Esophagus muscularis mucosa (tissue), 4 donors: Measurements from ENCODE around the gene ADGRB2.

ENCODE experiments used
- CTCF ChIP-seq, 3 experiments: fragments of 200-600 bp in 2 of 3; fragments of 450-650 bp in 1 of 3; sonication (generic) in 2 of 3; IDR thresholded peaks; one replicate each; pipeline ENCODE4 v1.5.1; 2017 to 2019; ENCODE audit warnings: antibody characterized with exemption in 3 of 3, mild to moderate bottlenecking in 2 of 3, moderate library complexity in 1 of 3
- EP300 ChIP-seq: sonication (generic); formaldehyde crosslinking; IDR thresholded peaks from one replicate; pipeline ENCODE4 v1.6.1; 2017; ENCODE audit warnings: antibody characterized with exemption
- POLR2A ChIP-seq: fragments of 450-650 bp; IDR thresholded peaks from one replicate; pipeline ENCODE4 v1.6.1; 2017; ENCODE audit warnings: antibody characterized with exemption, moderate library complexity, mild to moderate bottlenecking, low read depth

- no peak for TF ChIP-seq POLR2A
- TF ChIP-seq CTCF (IDR thresholded peaks at IDR 0.05) = no peak
- no peak for TF ChIP-seq EP300
These were observed 41.2 kb upstream of the ADGRB2 start for GRCh38 chr1:31805318-31805717.
